Neural cell (in vitro differentiated cells): Measurements from ENCODE around the gene INSR. TPM values are rescaled to one million over a fixed set of nuclear protein-coding genes. Genes with fewer than 3 reads are reported as not detected.

Experiments
- H2AFZ ChIP-seq: fragments of 200-600, 300-800 bp; sonication (generic), shearing (Covaris generic); 2 replicates; pipeline ENCODE4 v1.6.0; 2014; ENCODE audit warnings: low read depth, mild to moderate bottlenecking, antibody characterized with exemption, low read length, moderate library complexity
- H3F3A ChIP-seq: fragments of 200-600 bp; shearing (Covaris generic); 2 replicates; pipeline ENCODE4 v1.6.1; 2016; ENCODE audit warnings: mild to moderate bottlenecking, moderate library complexity, mixed read lengths, antibody characterized with exemption, low read length; ENCODE audit not compliant: insufficient read depth, poor library complexity, severe bottlenecking
- H3K27ac ChIP-seq: fragments of 200-600, 300-800 bp; sonication (generic), shearing (Covaris generic); 2 replicates; pipeline ENCODE4 v1.5.1; 2014; ENCODE audit warnings: mild to moderate bottlenecking, low read length, moderate library complexity
- H3K27me3 ChIP-seq: fragments of 300-800, 200-600 bp; sonication (generic), shearing (Covaris generic); 2 replicates; pipeline ENCODE4 v1.6.0; 2014; ENCODE audit warnings: mild to moderate bottlenecking, low read depth, low read length, moderate library complexity; ENCODE audit not compliant: insufficient read depth
- H3K36me3 ChIP-seq: fragments of 300-800, 200-600 bp; sonication (generic), shearing (Covaris generic); 2 replicates; pipeline ENCODE4 v1.5.1; 2014; ENCODE audit warnings: mild to moderate bottlenecking, antibody characterized with exemption, low read length, moderate library complexity; ENCODE audit not compliant: insufficient read depth
- H3K4me2 ChIP-seq: fragments of 300-800, 200-600 bp; sonication (generic), shearing (Covaris generic); 2 replicates; pipeline ENCODE4 v1.6.0; 2014; ENCODE audit warnings: mild to moderate bottlenecking, low read length
- H3K4me3 ChIP-seq: fragments of 300-800, 200-600 bp; sonication (generic), shearing (Covaris generic); 2 replicates; pipeline ENCODE4 v1.5.1; 2014; ENCODE audit warnings: mild to moderate bottlenecking, low read length, moderate library complexity
- H3K79me2 ChIP-seq: fragments of 200-600 bp; shearing (Covaris generic); replicated peaks from 2 replicates; pipeline ENCODE4 v1.6.0; 2014; ENCODE audit warnings: mild to moderate bottlenecking, low read length, moderate library complexity; ENCODE audit not compliant: insufficient read depth
- H3K9ac ChIP-seq: fragments of 300-800, 200-600 bp; sonication (generic), shearing (Covaris generic); 2 replicates; pipeline ENCODE4 v1.6.1; 2016; ENCODE audit warnings: mild to moderate bottlenecking, low read length, mixed read lengths
- H3K9me2 ChIP-seq: fragments of 200-600 bp; shearing (Covaris generic); 2 replicates; pipeline ENCODE4 v1.6.1; 2016; ENCODE audit warnings: mild to moderate bottlenecking, low read length, mixed read lengths; ENCODE audit not compliant: insufficient read depth
- H3K9me3 ChIP-seq: fragments of 200-600, 300-800 bp; sonication (generic), shearing (Covaris generic); 2 replicates; pipeline ENCODE4 v1.6.1; 2016; ENCODE audit warnings: mild to moderate bottlenecking, mixed run types, low read length, moderate library complexity, mixed read lengths
- H4K20me1 ChIP-seq: fragments of 200-600 bp; shearing (Covaris generic); 2 replicates; pipeline ENCODE4 v1.6.1; 2016; ENCODE audit warnings: mild to moderate bottlenecking, mixed run types; ENCODE audit not compliant: insufficient read depth
- CTCF ChIP-seq: fragments of 450-650 bp; IDR thresholded peaks from 2 replicates; pipeline ENCODE4 v1.5.1; 2014; ENCODE audit warnings: antibody characterized with exemption, mild to moderate bottlenecking, moderate library complexity; ENCODE audit not compliant: poor library complexity, severe bottlenecking
- EP300 ChIP-seq: fragments of 450-650 bp; conservative IDR thresholded peaks from 2 replicates; pipeline ENCODE4 v1.6.1; 2014; ENCODE audit warnings: antibody characterized with exemption, mild to moderate bottlenecking, moderate library complexity; ENCODE audit not compliant: poor library complexity, severe bottlenecking
- EZH2 ChIP-seq: fragments of 200-600, 300-800 bp; shearing (Covaris generic), sonication (generic); IDR thresholded peaks from 2 replicates; pipeline ENCODE4 v1.6.1; 2014; ENCODE audit warnings: antibody characterized with exemption, low read length, borderline replicate concordance, mild to moderate bottlenecking; ENCODE audit not compliant: insufficient read depth, poor library complexity, severe bottlenecking
- MXI1 ChIP-seq: fragments of 450-650 bp; conservative IDR thresholded peaks from 2 replicates; pipeline ENCODE4 v1.6.1; 2014; ENCODE audit warnings: antibody characterized with exemption, mild to moderate bottlenecking; ENCODE audit not compliant: poor library complexity, severe bottlenecking
- POLR2AphosphoS5 ChIP-seq: IDR thresholded peaks from 2 replicates; pipeline ENCODE4 v1.6.1; 2012
- RAD21 ChIP-seq: fragments of 450-650 bp; conservative IDR thresholded peaks from 2 replicates; pipeline ENCODE4 v1.6.1; 2014; ENCODE audit warnings: antibody characterized with exemption, mild to moderate bottlenecking, moderate library complexity
- REST ChIP-seq: IDR thresholded peaks from 2 replicates; pipeline ENCODE4 v1.6.1; 2012; ENCODE audit warnings: borderline replicate concordance
- SMC3 ChIP-seq: fragments of 450-650 bp; conservative IDR thresholded peaks from 2 replicates; pipeline ENCODE4 v1.6.1; 2014; ENCODE audit warnings: antibody characterized with exemption, mild to moderate bottlenecking, moderate library complexity; ENCODE audit not compliant: poor library complexity
- TAF1 ChIP-seq: IDR thresholded peaks from 2 replicates; pipeline ENCODE4 v1.6.1; 2012; ENCODE audit warnings: low read depth
- polyA plus RNA-seq: library from polyadenylated mRNA; depleted of rRNA; stranded (reverse); fragments of >200 nt; gene quantifications from 2 replicates; pipeline ENCODE4 v1.2.3, GENCODE V29; 2014

The INSR gene
- polyA plus RNA-seq, 1 donor from 2014 or later, result 16.0 TPM

- Histone ChIP-seq H3K27ac (no peak overlapping the region), H3K4me2 (no peak overlapping the region), H3K36me3 (peaks cover 6% of the 10 kb centered on the region), H4K20me1 (no peaks in the 10 kb centered on the region), H3K79me2 (no peaks in the 10 kb centered on the region), H3K27me3 (no peaks in the 10 kb centered on the region), H2AFZ (no peak overlapping the region), H3K9ac (no peak overlapping the region), H3K9me2 (no peaks in the 10 kb centered on the region), H3K9me3 (peaks cover 4% of the 10 kb centered on the region), H3F3A (no peaks in the 10 kb centered on the region), H3K4me3 (no peak overlapping the region)
- TF ChIP-seq TAF1 (no peak), SMC3 (no peak), RAD21 (no peak), POLR2AphosphoS5 (no peak), MXI1 (no peak), EZH2 (no peak), CTCF (no peak)
Observed at GRCh38 chr19:7179917-7180306, 114.3 kb downstream of the INSR start.

- H3K9me2 ChIP-seq, result no peaks in the 10 kb centered on the region
- H3F3A ChIP-seq, result no peaks in the 10 kb centered on the region
- no peak overlapping the region for H2AFZ ChIP-seq
- H3K27ac ChIP-seq, result no peak overlapping the region
- H3K36me3 ChIP-seq, result peaks cover 6% of the 10 kb centered on the region
- H4K20me1 ChIP-seq, result no peaks in the 10 kb centered on the region
- H3K9ac ChIP-seq, result no peak overlapping the region
- H3K4me2 ChIP-seq, result no peak overlapping the region
- H3K79me2 ChIP-seq, result no peaks in the 10 kb centered on the region
- TF ChIP-seq SMC3 (no peak), RAD21 (no peak), EP300 (no peak), TAF1 (no peak), EZH2 (no peak), CTCF (no peak), REST (no peak), MXI1 (no peak), POLR2AphosphoS5 (no peak)
- no peak overlapping the region for H3K4me3 ChIP-seq
- H3K9me3 ChIP-seq, result peaks cover 4% of the 10 kb centered on the region
- H3K27me3 ChIP-seq, result no peaks in the 10 kb centered on the region
Observed at GRCh38 chr19:7177926-7178325, 116.3 kb downstream of the INSR start.
